Peyer's patch (tissue), 4 donors: Measurements from ENCODE around the gene BANF1. TPM values are rescaled to one million over a fixed set of nuclear protein-coding genes. Genes with fewer than 3 reads are reported as not detected.

ENCODE experiments used
- DNase-seq, 3 donors: peaks; one replicate each; pipeline ENCODE4 v3.0.0-alpha.2; 2017 to 2019
- H3K27ac ChIP-seq, 4 donors: fragments of 200-600 bp; sonication (generic); one replicate each; pipeline ENCODE4 v1.5.1; 2016 to 2019
- H3K27me3 ChIP-seq, 2 donors: fragments of 200-600 bp; sonication (generic); one replicate each; pipeline ENCODE4 v1.5.1; 2019
- H3K36me3 ChIP-seq, 3 donors: fragments of 200-600 bp; sonication (generic); one replicate each; pipeline ENCODE4 v1.5.1; 2016 to 2019
- H3K4me1 ChIP-seq, 4 donors: fragments of 200-600 bp; sonication (generic); one replicate each; pipeline ENCODE4 v1.5.1; 2016 to 2019
- H3K4me3 ChIP-seq, 4 donors: fragments of 200-600 bp; sonication (generic); 1 replicate in 3 of 4; 2 replicates in 1 of 4; pipeline ENCODE4 v1.5.1; 2016 to 2019; ENCODE audit warnings: mild to moderate bottlenecking in 1 of 4
- H3K9me3 ChIP-seq, 4 donors: fragments of 200-600 bp; sonication (generic); one replicate each; pipeline ENCODE4 v1.5.1; 2016 to 2019; ENCODE audit warnings: mild to moderate bottlenecking in 1 of 4
- POLR2A ChIP-seq, 2 donors: fragments of 450-650 bp; IDR thresholded peaks; one replicate each; pipeline ENCODE4 v1.5.1; 2017; ENCODE audit warnings: antibody characterized with exemption in 2 of 2, mild to moderate bottlenecking in 2 of 2, moderate library complexity in 2 of 2
- total RNA-seq, 4 donors: library from RNA; depleted of rRNA; stranded (reverse); fragments of >200 nt; gene quantifications; one replicate each; pipeline ENCODE4 v1.1.0, GENCODE V29; 2016
- TF ChIP-seq, protein P1 (sequence below), 6 experiments: fragments of 450-650 bp in 4 of 6; fragments of 200-600 bp in 2 of 6; sonication (generic) in 1 of 6; IDR thresholded peaks; one replicate each; pipeline ENCODE4 v1.5.1; 2017 to 2019; ENCODE audit warnings: antibody characterized with exemption in 6 of 6, mild to moderate bottlenecking in 3 of 6, moderate library complexity in 1 of 6

The BANF1 gene
- total RNA-seq, 4 donors from 2014 or later, result 25.4 to 42.4 (median 27.7) TPM

- no peak overlapping the region for H3K4me3 ChIP-seq
- no peaks in the 10 kb centered on the region for H3K9me3 ChIP-seq
- H3K27me3 ChIP-seq, result peaks cover 0 to 17% of the 10 kb centered on the region in 2 donors
- H3K27ac ChIP-seq, result no peak overlapping the region
- no peak for DNase-seq
- no peak for TF ChIP-seq POLR2A (IDR thresholded peaks at IDR 0.05)
- TF ChIP-seq, protein P1, sequence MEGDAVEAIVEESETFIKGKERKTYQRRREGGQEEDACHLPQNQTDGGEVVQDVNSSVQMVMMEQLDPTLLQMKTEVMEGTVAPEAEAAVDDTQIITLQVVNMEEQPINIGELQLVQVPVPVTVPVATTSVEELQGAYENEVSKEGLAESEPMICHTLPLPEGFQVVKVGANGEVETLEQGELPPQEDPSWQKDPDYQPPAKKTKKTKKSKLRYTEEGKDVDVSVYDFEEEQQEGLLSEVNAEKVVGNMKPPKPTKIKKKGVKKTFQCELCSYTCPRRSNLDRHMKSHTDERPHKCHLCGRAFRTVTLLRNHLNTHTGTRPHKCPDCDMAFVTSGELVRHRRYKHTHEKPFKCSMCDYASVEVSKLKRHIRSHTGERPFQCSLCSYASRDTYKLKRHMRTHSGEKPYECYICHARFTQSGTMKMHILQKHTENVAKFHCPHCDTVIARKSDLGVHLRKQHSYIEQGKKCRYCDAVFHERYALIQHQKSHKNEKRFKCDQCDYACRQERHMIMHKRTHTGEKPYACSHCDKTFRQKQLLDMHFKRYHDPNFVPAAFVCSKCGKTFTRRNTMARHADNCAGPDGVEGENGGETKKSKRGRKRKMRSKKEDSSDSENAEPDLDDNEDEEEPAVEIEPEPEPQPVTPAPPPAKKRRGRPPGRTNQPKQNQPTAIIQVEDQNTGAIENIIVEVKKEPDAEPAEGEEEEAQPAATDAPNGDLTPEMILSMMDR (IDR thresholded peaks at IDR 0.05), result no peak
- no peaks in the 10 kb centered on the region for H3K36me3 ChIP-seq
- H3K4me1 ChIP-seq, result peaks cover 0 to 6% (median 1%) of the 10 kb centered on the region in 4 donors
Measured at GRCh38 chr11:66014804-66015453, 12.6 kb downstream of the BANF1 start.

DNA sequence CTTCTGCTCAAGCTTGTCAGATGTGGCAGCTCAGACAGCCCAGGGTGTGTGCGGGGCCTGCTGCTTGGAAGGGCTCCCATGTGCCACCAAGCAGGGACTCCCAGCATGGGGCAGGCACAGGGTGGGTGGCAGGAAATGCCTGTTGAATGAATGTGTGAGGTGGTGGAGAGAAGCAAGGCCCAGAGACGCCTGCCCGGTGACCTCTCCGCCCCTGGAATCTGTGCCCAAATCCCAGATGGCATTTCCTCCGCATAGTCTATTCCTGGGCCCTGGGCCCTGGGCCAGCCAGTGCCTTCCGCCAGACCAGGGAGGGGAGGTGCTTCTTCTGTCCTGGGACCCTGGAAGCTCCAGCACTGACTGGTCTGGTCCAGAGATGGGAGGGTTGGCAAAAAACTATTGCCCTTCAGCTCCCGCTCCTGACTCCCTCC lies 13.2 kb downstream of the BANF1 start:
- Histone ChIP-seq H3K9me3 (no peaks in the 10 kb centered on the region), H3K4me1 (peaks cover 0 to 6% (median 1%) of the 10 kb centered on the region in 4 donors), H3K27ac (no peak overlapping the region), H3K36me3 (no peaks in the 10 kb centered on the region), H3K4me3 (no peak overlapping the region), H3K27me3 (peaks cover 0 to 17% of the 10 kb centered on the region in 2 donors)
- no peak for DNase-seq
- TF ChIP-seq POLR2A (IDR thresholded peaks at IDR 0.05), result no peak
- TF ChIP-seq, protein P1 (IDR thresholded peaks at IDR 0.05), result no peak

GRCh38 chr11:66015936-66016792 lies 13.9 kb downstream of the BANF1 start:
- TF ChIP-seq POLR2A (IDR thresholded peaks at IDR 0.05), result no peak
- TF ChIP-seq, protein P1 (IDR thresholded peaks at IDR 0.05), result no peak
- H3K9me3 ChIP-seq, result no peaks in the 10 kb centered on the region
- H3K4me1 ChIP-seq, result peaks cover 0 to 6% (median 1%) of the 10 kb centered on the region in 4 donors
- H3K27me3 ChIP-seq, result peaks cover 0 to 17% of the 10 kb centered on the region in 2 donors
- H3K36me3 ChIP-seq, result no peaks in the 10 kb centered on the region
- no peak for DNase-seq
- no peak overlapping the region for H3K4me3 ChIP-seq
- H3K27ac ChIP-seq, result no peak overlapping the region

GRCh38 chr11:66016793-66017177 lies 14.5 kb downstream of the BANF1 start:
- no peaks in the 10 kb centered on the region for H3K36me3 ChIP-seq
- H3K9me3 ChIP-seq, result no peaks in the 10 kb centered on the region
- no peak overlapping the region for H3K4me3 ChIP-seq
- no peak overlapping the region for H3K27ac ChIP-seq
- no peak for TF ChIP-seq POLR2A (IDR thresholded peaks at IDR 0.05)
- TF ChIP-seq, protein P1 (IDR thresholded peaks at IDR 0.05), result no peak
- H3K4me1 ChIP-seq, result peaks cover 0 to 4% (median under 1%) of the 10 kb centered on the region in 4 donors
- DNase-seq, result no peak
- peaks cover 0 to 13% of the 10 kb centered on the region in 2 donors for H3K27me3 ChIP-seq

DNA sequence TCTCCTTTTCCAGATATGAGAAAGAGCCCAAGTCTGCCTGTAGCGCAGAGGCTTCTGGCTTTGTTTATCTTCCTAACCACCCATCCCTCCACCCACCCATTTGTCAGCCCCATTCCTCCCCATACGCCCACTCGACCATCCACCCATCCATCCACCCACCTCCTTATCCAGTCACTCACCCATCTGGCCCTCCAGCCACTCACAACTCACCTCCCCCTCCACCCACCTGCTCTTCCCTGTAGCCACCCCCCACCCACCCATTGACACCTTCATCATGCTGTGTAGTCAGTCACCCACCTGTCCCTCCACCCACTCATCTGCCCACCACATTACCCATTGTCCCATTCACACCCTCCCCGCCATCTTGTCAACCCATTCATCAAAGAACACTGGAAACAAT lies 15.0 kb downstream of the BANF1 start:
- no peak overlapping the region for H3K4me3 ChIP-seq
- no peak for DNase-seq
- no peaks in the 10 kb centered on the region for H3K36me3 ChIP-seq
- no peaks in the 10 kb centered on the region for H3K9me3 ChIP-seq
- H3K27me3 ChIP-seq, result peaks cover 0 to 8% of the 10 kb centered on the region in 2 donors
- peaks cover 0 to 3% (median 1%) of the 10 kb centered on the region in 4 donors for H3K4me1 ChIP-seq
- no peak for TF ChIP-seq POLR2A (IDR thresholded peaks at IDR 0.05)
- TF ChIP-seq, protein P1 (IDR thresholded peaks at IDR 0.05), result no peak
- H3K27ac ChIP-seq, result no peak overlapping the region
